ENCODE results near the gene SP140. TPM values are rescaled to one million over a fixed set of nuclear protein-coding genes. Genes with fewer than 3 reads are reported as not detected.

SP140 gene
- total and polyA plus RNA-seq, 2 of the 13 experiments (the other 11 are each of a cell fraction or from before 2014, with no cell fraction given), result 0.57 to 0.80 TPM

DNA sequence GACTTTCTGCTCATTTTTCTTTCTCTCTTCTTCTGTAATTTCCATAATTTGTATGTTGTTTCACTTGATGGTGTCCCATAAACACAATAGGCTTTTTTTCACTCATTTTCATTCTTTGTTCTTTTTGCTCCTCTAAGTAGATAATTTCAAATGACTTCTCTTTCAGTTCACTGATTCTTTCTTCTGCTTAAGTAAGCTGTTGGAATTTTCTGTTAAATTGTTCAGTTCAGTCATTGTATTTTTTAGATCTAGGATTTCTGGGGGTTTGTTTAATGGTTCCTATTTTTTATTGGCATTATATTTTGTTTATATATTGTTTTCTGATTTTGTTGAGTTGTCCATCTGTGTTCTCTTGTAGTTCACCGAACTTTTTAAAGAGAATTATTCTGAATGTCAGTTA, 120.9 kb downstream of the SP140 start:
- POLR2A ChIA-PET, result interaction anchor here (1.5 kb wide), 1 partner anchor 23 kb away, joined by 3 read pairs; no protein-coding TSS in a partner anchor
- H4K20me1 ChIP-seq (ENCODE audit: insufficient read depth, low read length), result no peaks in the 10 kb centered on the region
- FAIRE-seq (no peak), ATAC-seq (no peak), DNase-seq (ENCODE audit: low spot score) (no peak)
- no peaks in the 10 kb centered on the region for H3K36me3 ChIP-seq (replicated peaks in 1 of 2; ENCODE audit: control insufficient read depth in 1 of 2, insufficient read depth in 2 of 2, low read length in 2 of 2)
- H2AFZ ChIP-seq (ENCODE audit: low read length), result no peak overlapping the region
- H3K4me2 ChIP-seq (ENCODE audit: low read depth, low read length), result no peak overlapping the region
- in situ Hi-C loops (cut with HindIII; ENCODE audit: extremely low pct_ligation_motif_present, low pct_unique_long_range_greater_than_20kb), result no loop called here
- WGBS (ENCODE audit: low lambda C conversion rate), result 97% methylated on average over 1 of the region's 1 CpG
- H3K9ac ChIP-seq (ENCODE audit: insufficient read depth, low read depth, low read length), result no peak overlapping the region
- H3K4me1 ChIP-seq (ENCODE audit: insufficient read depth, low read length), result peaks cover 14% of the 10 kb centered on the region
- H3K9me3 ChIP-seq (ENCODE audit: low read length), result peaks cover 8% of the 10 kb centered on the region; the same call in 1 of the 2 replicates
- CTCF ChIA-PET (ENCODE audit: low intra/inter-chr PET ratio, low total read pairs), result no interaction called here
- BruUV-seq (replicated peaks), result no TSS peak
- intact Hi-C loops (cut with micrococcal nuclease; ENCODE audit: unreplicated experiment), result no loop called here
- TF ChIP-seq ZNF160 (CRISPR knock-in tag; IDR thresholded peaks at IDR 0.05) (peak; percentile 92), BCL6 (CRISPR knock-in tag; IDR thresholded peaks at IDR 0.05) (no peak)
- TF ChIP-seq, protein P1, sequence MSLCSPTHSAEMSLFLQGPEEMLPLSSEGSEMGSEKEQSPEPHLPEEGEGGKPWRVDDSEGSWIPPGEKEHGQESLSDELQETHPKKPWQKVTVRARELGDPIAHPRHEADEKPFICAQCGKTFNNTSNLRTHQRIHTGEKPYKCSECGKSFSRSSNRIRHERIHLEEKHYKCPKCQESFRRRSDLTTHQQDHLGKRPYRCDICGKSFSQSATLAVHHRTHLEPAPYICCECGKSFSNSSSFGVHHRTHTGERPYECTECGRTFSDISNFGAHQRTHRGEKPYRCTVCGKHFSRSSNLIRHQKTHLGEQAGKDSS (CRISPR knock-in tag; IDR thresholded peaks at IDR 0.05; ENCODE audit: borderline replicate concordance, low read depth), result no peak
- no peaks in the 10 kb centered on the region for H3K79me2 ChIP-seq (ENCODE audit: insufficient read depth, low read length)
- no peak overlapping the region for H3K4me3 ChIP-seq (replicated peaks in 1 of 3; ENCODE audit: insufficient read depth in 1 of 3, low read depth in 2 of 3, low read length in 3 of 3)
- H3K27ac ChIP-seq (ENCODE audit: extremely low read length, insufficient read depth, low read length), result no peak overlapping the region
- H3K27me3 ChIP-seq (ENCODE audit: control insufficient read depth in 1 of 2, insufficient read depth in 2 of 2, low read length in 2 of 2), result no peaks in the 10 kb centered on the region

DNA sequence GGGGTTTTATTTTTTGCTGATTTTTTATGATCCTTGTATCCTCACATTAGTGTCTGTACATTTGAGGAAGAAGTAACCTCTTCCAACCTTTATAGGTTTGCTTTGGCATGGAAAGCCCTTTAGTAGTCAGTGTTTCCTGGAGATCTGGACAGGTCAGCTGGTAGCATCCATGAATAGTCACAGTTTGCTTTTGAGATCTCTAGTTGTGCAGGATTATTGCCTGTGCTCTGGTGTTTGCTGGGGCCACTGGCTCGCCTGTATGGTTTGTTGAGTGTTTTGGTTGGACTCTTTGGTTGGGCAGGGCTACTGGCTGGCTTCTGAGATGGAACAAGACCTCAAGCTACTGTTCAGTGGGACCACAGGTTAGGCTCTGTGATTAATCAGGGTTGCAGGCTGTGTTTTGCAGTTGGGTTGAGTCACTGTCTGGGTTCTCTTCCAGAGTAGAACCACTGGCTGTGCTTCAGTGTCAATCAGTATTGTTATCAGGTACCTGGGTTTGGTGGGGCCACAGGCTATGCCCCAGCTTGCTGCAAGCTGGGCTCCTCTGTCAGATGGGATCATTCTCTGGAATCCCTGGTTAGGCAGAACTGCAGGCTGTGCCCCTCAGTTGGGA, 121.5 kb downstream of the SP140 start:
- ChIA-PET POLR2A (interaction anchor here (1.5 kb wide), 1 partner anchor 24 kb away, joined by 3 read pairs; no protein-coding TSS in a partner anchor), CTCF (ENCODE audit: low intra/inter-chr PET ratio, low total read pairs) (no interaction called here)
- intact Hi-C loops (cut with micrococcal nuclease; ENCODE audit: unreplicated experiment) (no loop called here), in situ Hi-C loops (cut with HindIII; ENCODE audit: extremely low pct_ligation_motif_present, low pct_unique_long_range_greater_than_20kb) (no loop called here)
- DNase-seq (ENCODE audit: low spot score) (no peak), FAIRE-seq (no peak), ATAC-seq (peak; percentile 38)
- Histone ChIP-seq H3K4me2 (ENCODE audit: low read depth, low read length) (no peak overlapping the region), H3K27me3 (ENCODE audit: control insufficient read depth in 1 of 2, insufficient read depth in 2 of 2, low read length in 2 of 2) (no peaks in the 10 kb centered on the region), H3K9ac (ENCODE audit: insufficient read depth, low read depth, low read length) (no peak overlapping the region), H3K27ac (ENCODE audit: extremely low read length, insufficient read depth, low read length) (no peak overlapping the region), H4K20me1 (ENCODE audit: insufficient read depth, low read length) (no peaks in the 10 kb centered on the region), H3K79me2 (ENCODE audit: insufficient read depth, low read length) (no peaks in the 10 kb centered on the region), H3K4me3 (replicated peaks in 1 of 3; ENCODE audit: insufficient read depth in 1 of 3, low read depth in 2 of 3, low read length in 3 of 3) (no peak overlapping the region), H3K36me3 (replicated peaks in 1 of 2; ENCODE audit: control insufficient read depth in 1 of 2, insufficient read depth in 2 of 2, low read length in 2 of 2) (no peaks in the 10 kb centered on the region), H2AFZ (ENCODE audit: low read length) (no peak overlapping the region), H3K9me3 (ENCODE audit: low read length) (peaks cover 8% of the 10 kb centered on the region; the same call in 1 of the 2 replicates), H3K4me1 (ENCODE audit: insufficient read depth, low read length) (peaks cover 14% of the 10 kb centered on the region)
- TF ChIP-seq, protein P2, sequence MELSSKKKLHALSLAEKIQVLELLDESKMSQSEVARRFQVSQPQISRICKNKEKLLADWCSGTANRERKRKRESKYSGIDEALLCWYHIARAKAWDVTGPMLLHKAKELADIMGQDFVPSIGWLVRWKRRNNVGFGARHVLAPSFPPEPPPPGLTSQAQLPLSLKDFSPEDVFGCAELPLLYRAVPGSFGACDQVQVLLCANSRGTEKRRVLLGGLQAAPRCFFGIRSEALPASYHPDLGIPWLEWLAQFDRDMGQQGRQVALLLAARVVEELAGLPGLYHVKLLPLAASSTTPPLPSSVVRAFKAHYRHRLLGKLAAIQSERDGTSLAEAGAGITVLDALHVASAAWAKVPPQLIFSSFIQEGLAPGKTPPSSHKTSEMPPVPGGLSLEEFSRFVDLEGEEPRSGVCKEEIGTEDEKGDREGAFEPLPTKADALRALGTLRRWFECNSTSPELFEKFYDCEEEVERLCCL (CRISPR knock-in tag; IDR thresholded peaks at IDR 0.05; ENCODE audit: borderline replicate concordance), result no peak
- TF ChIP-seq TAF15 (IDR thresholded peaks at IDR 0.05; ENCODE audit: low read depth, low read length, poor library complexity, severe bottlenecking) (no peak), REXO4 (CRISPR knock-in tag; IDR thresholded peaks at IDR 0.05; ENCODE audit: borderline replicate concordance) (no peak), CENPX (CRISPR knock-in tag; IDR thresholded peaks at IDR 0.05) (no peak), EED (CRISPR knock-in tag; IDR thresholded peaks at IDR 0.05) (no peak), ZNF274 (CRISPR knock-in tag; IDR thresholded peaks at IDR 0.05) (no peak), PPARG (CRISPR knock-in tag; conservative IDR thresholded peaks at IDR 0.05) (no peak), RBAK (CRISPR knock-in tag; IDR thresholded peaks at IDR 0.05) (no peak), GATAD2A (CRISPR knock-in tag; IDR thresholded peaks at IDR 0.05) (no peak), CBX1 (IDR thresholded peaks at IDR 0.05; ENCODE audit: low read depth) (no peak), ZNF841 (CRISPR knock-in tag; IDR thresholded peaks at IDR 0.05; ENCODE audit: borderline replicate concordance) (no peak)
- TF ChIP-seq, protein P3, sequence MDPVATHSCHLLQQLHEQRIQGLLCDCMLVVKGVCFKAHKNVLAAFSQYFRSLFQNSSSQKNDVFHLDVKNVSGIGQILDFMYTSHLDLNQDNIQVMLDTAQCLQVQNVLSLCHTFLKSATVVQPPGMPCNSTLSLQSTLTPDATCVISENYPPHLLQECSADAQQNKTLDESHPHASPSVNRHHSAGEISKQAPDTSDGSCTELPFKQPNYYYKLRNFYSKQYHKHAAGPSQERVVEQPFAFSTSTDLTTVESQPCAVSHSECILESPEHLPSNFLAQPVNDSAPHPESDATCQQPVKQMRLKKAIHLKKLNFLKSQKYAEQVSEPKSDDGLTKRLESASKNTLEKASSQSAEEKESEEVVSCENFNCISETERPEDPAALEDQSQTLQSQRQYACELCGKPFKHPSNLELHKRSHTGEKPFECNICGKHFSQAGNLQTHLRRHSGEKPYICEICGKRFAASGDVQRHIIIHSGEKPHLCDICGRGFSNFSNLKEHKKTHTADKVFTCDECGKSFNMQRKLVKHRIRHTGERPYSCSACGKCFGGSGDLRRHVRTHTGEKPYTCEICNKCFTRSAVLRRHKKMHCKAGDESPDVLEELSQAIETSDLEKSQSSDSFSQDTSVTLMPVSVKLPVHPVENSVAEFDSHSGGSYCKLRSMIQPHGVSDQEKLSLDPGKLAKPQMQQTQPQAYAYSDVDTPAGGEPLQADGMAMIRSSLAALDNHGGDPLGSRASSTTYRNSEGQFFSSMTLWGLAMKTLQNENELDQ (CRISPR knock-in tag; IDR thresholded peaks at IDR 0.05; ENCODE audit: borderline replicate concordance), result no peak
- no TSS peak for BruUV-seq (replicated peaks)
- 88% methylated on average over 1 of the region's 1 CpG for WGBS (ENCODE audit: low lambda C conversion rate)
